ENCODE measurements around the gene DNM3.
"Not testable (repeated sequence)": the region's sequence is repeated elsewhere in the genome, so short reads cannot be mapped to it uniquely, and the experiment has no call there.

The DNM3 gene

GRCh38 chr1:172345077-172345476 lies 503.8 kb downstream of the DNM3 start:
- DNase-seq, result no peak

GRCh38 chr1:172347416-172347815 lies 506.1 kb downstream of the DNM3 start:
- DNase-seq, result no peak

GRCh38 chr1:172350856-172351255 lies 509.6 kb downstream of the DNM3 start:
- no peak for DNase-seq

GRCh38 chr1:172351346-172351745 lies 510.0 kb downstream of the DNM3 start:
- DNase-seq, result no peak

- DNase-seq, result no peak
Observed at GRCh38 chr1:172351754-172352161, 510.5 kb downstream of the DNM3 start.

- DNase-seq, result no peak
Observed at GRCh38 chr1:172352435-172352834, 511.1 kb downstream of the DNM3 start.

GRCh38 chr1:172354291-172355274 lies 513.3 kb downstream of the DNM3 start:
- no peak for DNase-seq

GRCh38 chr1:172356620-172357019 lies 515.3 kb downstream of the DNM3 start:
- no peak for DNase-seq

GRCh38 chr1:172357753-172358385 lies 516.6 kb downstream of the DNM3 start:
- peak; percentile 16 for DNase-seq

- no peak for DNase-seq
Observed at GRCh38 chr1:172359491-172359999, 518.2 kb downstream of the DNM3 start.

- no peak for DNase-seq
Observed at GRCh38 chr1:172360511-172360910, 519.2 kb downstream of the DNM3 start.

GRCh38 chr1:172360985-172361384 lies 519.7 kb downstream of the DNM3 start:
- no peak for DNase-seq

- no peak for DNase-seq
Observed at GRCh38 chr1:172363852-172364251, 522.6 kb downstream of the DNM3 start.

- not testable (repeated sequence) for DNase-seq
Observed at GRCh38 chr1:172371646-172372045, 530.3 kb downstream of the DNM3 start.

GRCh38 chr1:172373864-172374263 lies 532.6 kb downstream of the DNM3 start:
- no peak for DNase-seq

GRCh38 chr1:172375211-172375631 lies 533.9 kb downstream of the DNM3 start:
- DNase-seq, result no peak

- DNase-seq, result no peak
Observed at GRCh38 chr1:172376431-172376830, 535.1 kb downstream of the DNM3 start.

- DNase-seq, result no peak
Observed at GRCh38 chr1:172377565-172377964, 536.3 kb downstream of the DNM3 start.

GRCh38 chr1:172378109-172378760 lies 536.9 kb downstream of the DNM3 start:
- no peak for DNase-seq

GRCh38 chr1:172380441-172381244 lies 539.3 kb downstream of the DNM3 start:
- no peak for DNase-seq

GRCh38 chr1:172381946-172382345 lies 540.6 kb downstream of the DNM3 start:
- no peak for DNase-seq

- DNase-seq, result no peak
Observed at GRCh38 chr1:172382406-172382805, 541.1 kb downstream of the DNM3 start.

Data from GDM1 (cell line).